HEK293 (cell line): Measurements from ENCODE around the gene CHST3.
A peak's percentile ranks its signal among the peaks of the same experiment; 100 is the strongest.

Experiments used
- CTCF ChIA-PET: fragments of 350-600 bp; formaldehyde crosslinking; extraction: SDS; loops from one replicate; lab custom pipeline; 2021; ENCODE audit warnings: antibody characterized with exemption; lab: Yijun Ruan, JAX
- POLR2A ChIA-PET: fragments of 300-600 bp; formaldehyde crosslinking; extraction: SDS; loops from one replicate; lab custom pipeline; 2020; ENCODE audit warnings: antibody characterized with exemption, inconsistent platforms; lab: Yijun Ruan, JAX
- H3K27ac ChIP-seq: fragments of 200-500 bp; sonication (Bioruptor generic); 2 replicates; pipeline ENCODE4 v1.5.1; 2014; ENCODE audit warnings: low read depth, low read length, control low read depth, inconsistent platforms; ENCODE audit errors: extremely low read depth
- H3K36me3 ChIP-seq, 2 experiments: fragments of 200-500 bp in 1 of 2; sonication (Bioruptor generic) in 1 of 2; 1 replicate in 1 of 2; 2 replicates in 1 of 2; pipeline ENCODE4 v1.5.1; 2014 to 2017; ENCODE audit warnings: inconsistent platforms in 2 of 2, low read length in 2 of 2; ENCODE audit not compliant: control insufficient read depth in 2 of 2, insufficient read depth in 1 of 2
- H3K4me1 ChIP-seq: fragments of 200-500 bp; sonication (Bioruptor generic); 2 replicates; pipeline ENCODE4 v1.5.1; 2014; ENCODE audit warnings: mild to moderate bottlenecking, low read length, inconsistent platforms; ENCODE audit not compliant: control insufficient read depth, insufficient read depth
- H3K4me3 ChIP-seq: 2 replicates; pipeline ENCODE4 v1.5.1; 2011; ENCODE audit warnings: low read depth, mild to moderate bottlenecking, control low read depth, low read length, moderate library complexity
- H3K9me3 ChIP-seq: fragments of 200-500 bp; sonication (Bioruptor generic); 2 replicates; pipeline ENCODE4 v1.5.1; 2014; ENCODE audit warnings: low read depth, low read length, inconsistent platforms; ENCODE audit not compliant: control insufficient read depth, insufficient read depth
- EGR2 ChIP-seq: fragments of 450-650 bp; formaldehyde crosslinking; IDR thresholded peaks from 2 replicates; pipeline ENCODE4 v1.5.1; 2016; ENCODE audit warnings: low read depth, missing biosample characterization, missing genetic modification characterization
- HOXA7 ChIP-seq: sonication (generic); formaldehyde crosslinking; IDR thresholded peaks from 2 replicates; pipeline ENCODE4 v1.8.1; 2022; ENCODE audit warnings: missing genetic modification reagents, borderline replicate concordance
- HOXC10 ChIP-seq: sonication (generic); formaldehyde crosslinking; IDR thresholded peaks from 2 replicates; pipeline ENCODE4 v1.8.1; 2023; ENCODE audit warnings: mild to moderate bottlenecking, missing genetic modification reagents
- PATZ1 ChIP-seq: fragments of 450-650 bp; formaldehyde crosslinking; IDR thresholded peaks from 2 replicates; pipeline ENCODE4 v1.5.1; 2016; ENCODE audit warnings: missing biosample characterization, missing genetic modification characterization
- PRDM4 ChIP-seq: fragments of 450-650 bp; formaldehyde crosslinking; IDR thresholded peaks from 2 replicates; pipeline ENCODE4 v1.5.1; 2017; ENCODE audit warnings: missing biosample characterization, missing genetic modification characterization
- TCF7L2 ChIP-seq: IDR thresholded peaks from 2 replicates; pipeline ENCODE4 v1.6.1; 2011; ENCODE audit warnings: low read depth, mild to moderate bottlenecking, inconsistent platforms, low read length, moderate library complexity, borderline replicate concordance
- TSHZ1 ChIP-seq: fragments of 450-650 bp; formaldehyde crosslinking; IDR thresholded peaks from 2 replicates; pipeline ENCODE4 v1.5.1; 2016; ENCODE audit warnings: missing biosample characterization, missing genetic modification characterization, borderline replicate concordance
- ZBTB21 ChIP-seq: fragments of 450-650 bp; formaldehyde crosslinking; IDR thresholded peaks from 2 replicates; pipeline ENCODE4 v1.5.1; 2017; ENCODE audit warnings: missing biosample characterization, missing genetic modification characterization
- ZNF114 ChIP-seq: fragments of 450-650 bp; formaldehyde crosslinking; IDR thresholded peaks from 2 replicates; pipeline ENCODE4 v1.5.0; 2017; ENCODE audit warnings: missing biosample characterization, missing genetic modification characterization
- ZNF140 ChIP-seq: fragments of 450-650 bp; formaldehyde crosslinking; IDR thresholded peaks from 2 replicates; pipeline ENCODE4 v1.5.1; 2016; ENCODE audit warnings: missing biosample characterization, missing genetic modification characterization
- ZNF23 ChIP-seq: fragments of 450-650 bp; formaldehyde crosslinking; IDR thresholded peaks from 2 replicates; pipeline ENCODE4 v1.5.1; 2016; ENCODE audit warnings: missing biosample characterization, missing genetic modification characterization, borderline replicate concordance
- ZNF24 ChIP-seq: fragments of 450-650 bp; formaldehyde crosslinking; IDR thresholded peaks from 2 replicates; pipeline ENCODE4 v1.5.1; 2016; ENCODE audit warnings: missing biosample characterization, missing genetic modification characterization
- ZNF248 ChIP-seq: fragments of 450-650 bp; formaldehyde crosslinking; IDR thresholded peaks from 2 replicates; pipeline ENCODE4 v1.5.1; 2017; ENCODE audit warnings: missing biosample characterization, missing genetic modification characterization
- ZNF26 ChIP-seq: fragments of 450-650 bp; formaldehyde crosslinking; IDR thresholded peaks from 2 replicates; pipeline ENCODE4 v1.5.1; 2016; ENCODE audit warnings: missing biosample characterization, missing genetic modification characterization
- ZNF302 ChIP-seq: fragments of 450-650 bp; formaldehyde crosslinking; IDR thresholded peaks from 2 replicates; pipeline ENCODE4 v1.5.1; 2016; ENCODE audit warnings: missing biosample characterization, missing genetic modification characterization, low read depth
- ZNF324 ChIP-seq: fragments of 450-650 bp; formaldehyde crosslinking; IDR thresholded peaks from 2 replicates; pipeline ENCODE4 v1.5.1; 2016; ENCODE audit warnings: missing biosample characterization, missing genetic modification characterization
- ZNF571 ChIP-seq: fragments of 450-650 bp; formaldehyde crosslinking; IDR thresholded peaks from 2 replicates; pipeline ENCODE4 v1.5.0; 2017; ENCODE audit warnings: missing biosample characterization, missing genetic modification characterization
- ZNF707 ChIP-seq: fragments of 450-650 bp; formaldehyde crosslinking; IDR thresholded peaks from 2 replicates; pipeline ENCODE4 v1.5.1; 2016; ENCODE audit warnings: missing biosample characterization, missing genetic modification characterization
- ZNF843 ChIP-seq: fragments of 450-650 bp; formaldehyde crosslinking; IDR thresholded peaks from 2 replicates; pipeline ENCODE4 v1.5.1; 2016; ENCODE audit warnings: missing biosample characterization, missing genetic modification characterization
- ZSCAN5A ChIP-seq: fragments of 450-650 bp; formaldehyde crosslinking; IDR thresholded peaks from 2 replicates; pipeline ENCODE4 v1.5.1; 2016; ENCODE audit warnings: missing biosample characterization, missing genetic modification characterization

The CHST3 gene

GRCh38 chr10:72009051-72009424 is 44.8 kb downstream of the CHST3 start:
- Histone ChIP-seq H3K9me3 (no peaks in the 10 kb centered on the region), H3K36me3 (peaks cover 0 to 40% of the 10 kb centered on the region in 2 experiments; a peak in 1 of 3 replicates), H3K27ac (peak overlapping the region; percentile 18; the same call in 1 of the 2 replicates)
- CTCF ChIA-PET, result no interaction called here
- TF ChIP-seq ZNF302 (no peak), TCF7L2 (no peak), ZNF571 (tag by site-specific recombination) (no peak), ZNF248 (tag by site-specific recombination) (no peak), ZNF24 (no peak), EGR2 (no peak), ZNF140 (tag by site-specific recombination) (no peak), HOXC10 (CRISPR knock-in tag) (no peak), ZNF843 (tag by site-specific recombination) (no peak), ZNF23 (tag by site-specific recombination) (no peak), PRDM4 (tag by site-specific recombination) (no peak), ZNF324 (tag by site-specific recombination) (no peak), ZSCAN5A (tag by site-specific recombination) (no peak), HOXA7 (CRISPR knock-in tag) (no peak), ZNF707 (tag by site-specific recombination) (no peak), PATZ1 (tag by site-specific recombination) (no peak), ZNF114 (tag by site-specific recombination) (no peak), ZBTB21 (no peak), ZNF26 (tag by site-specific recombination) (no peak), TSHZ1 (tag by site-specific recombination) (no peak)
- TF ChIP-seq, all 188 proteins: peak for 0
- POLR2A ChIA-PET, result interaction anchor here (0.6 kb wide), 2 partner anchors 97 to 239 kb away, joined by 3 to 9 read pairs; no protein-coding TSS in a partner anchor
- H3K4me3 ChIP-seq, result no peak overlapping the region
- peaks cover 4% of the 10 kb centered on the region; the same call in 1 of the 2 replicates for H3K4me1 ChIP-seq
